ENCODE data around the gene FOXK2. TPM values are rescaled to one million over a fixed set of nuclear protein-coding genes. Genes with fewer than 3 reads are reported as not detected.

FOXK2 gene
- total and polyA plus RNA-seq, 4 donors, result 26.8 to 57.1 (median 46.5) TPM

GRCh38 chr17:82640036-82640435 is 120.5 kb downstream of the FOXK2 start:
- Histone ChIP-seq H3K27ac (ENCODE audit: low read depth, low read length) (no peak overlapping the region), H3K27me3 (ENCODE audit: control insufficient read depth, insufficient read depth, low read length) (no peaks in the 10 kb centered on the region), H3K4me3 (ENCODE audit: low read depth, low read length) (no peak overlapping the region), H3K9me3 (ENCODE audit: control insufficient read depth, insufficient read depth, low read length) (no peaks in the 10 kb centered on the region), H3K4me1 (ENCODE audit: control insufficient read depth, insufficient read depth, low read length) (no peaks in the 10 kb centered on the region), H3K36me3 (ENCODE audit: control insufficient read depth, insufficient read depth, low read length) (peaks cover 58% of the 10 kb centered on the region)
- WGBS (ENCODE audit: insufficient coverage), result 87% methylated on average over 3 of the region's 5 CpGs
- no peak for DNase-seq (ENCODE audit: low read depth in 4 of 6, low spot score in 6 of 6)

- no peaks in the 10 kb centered on the region for H3K27me3 ChIP-seq (ENCODE audit: control insufficient read depth, insufficient read depth, low read length)
- H3K9me3 ChIP-seq (ENCODE audit: control insufficient read depth, insufficient read depth, low read length), result no peaks in the 10 kb centered on the region
- H3K27ac ChIP-seq (ENCODE audit: low read depth, low read length), result no peak overlapping the region
- H3K4me3 ChIP-seq (ENCODE audit: low read depth, low read length), result no peak overlapping the region
- 84% methylated on average over 13 of the region's 14 CpGs for whole genome bisulfite sequencing (ENCODE audit: insufficient coverage)
- H3K36me3 ChIP-seq (ENCODE audit: control insufficient read depth, insufficient read depth, low read length), result peaks cover 55% of the 10 kb centered on the region
- peaks cover 12% of the 10 kb centered on the region for H3K4me1 ChIP-seq (ENCODE audit: control insufficient read depth, insufficient read depth, low read length)
- DNase-seq (ENCODE audit: low read depth in 4 of 6, low spot score in 6 of 6), result no peak
These were observed 122.5 kb downstream of the FOXK2 start for GRCh38 chr17:82642022-82642421.

- 88% methylated on average over 4 of the region's 5 CpGs for WGBS (ENCODE audit: insufficient coverage)
These were observed 124.6 kb downstream of the FOXK2 start for GRCh38 chr17:82644148-82644547.

DNA sequence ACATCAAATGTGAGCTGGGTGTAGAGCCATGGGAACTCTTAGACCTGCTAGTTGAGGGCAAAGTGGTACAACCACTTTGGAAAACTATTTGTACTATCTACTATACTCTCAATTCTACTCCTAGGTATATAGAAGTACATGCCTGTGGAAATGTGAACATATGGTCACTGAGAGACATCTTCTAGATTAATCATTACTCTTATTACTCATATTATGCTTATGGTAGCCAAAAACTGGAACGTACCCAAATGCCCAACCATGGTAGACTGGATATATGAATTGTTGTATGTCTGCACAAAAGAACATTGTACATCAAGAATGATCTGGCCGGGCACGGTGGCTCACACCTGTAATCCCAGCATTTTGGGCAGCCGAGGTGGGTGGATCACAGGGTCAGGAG is 126.0 kb downstream of the FOXK2 start:
- no peaks in the 10 kb centered on the region for H3K9me3 ChIP-seq (ENCODE audit: control insufficient read depth, insufficient read depth, low read length)
- H3K4me3 ChIP-seq (ENCODE audit: low read depth, low read length), result no peak overlapping the region
- H3K4me1 ChIP-seq (ENCODE audit: control insufficient read depth, insufficient read depth, low read length), result peaks cover 29% of the 10 kb centered on the region
- 94% methylated on average over 3 of the region's 4 CpGs for WGBS (ENCODE audit: insufficient coverage)
- no peak overlapping the region for H3K27ac ChIP-seq (ENCODE audit: low read depth, low read length)
- H3K36me3 ChIP-seq (ENCODE audit: control insufficient read depth, insufficient read depth, low read length), result peaks cover 40% of the 10 kb centered on the region
- no peak for DNase-seq (ENCODE audit: low read depth in 4 of 6, low spot score in 6 of 6)
- H3K27me3 ChIP-seq (ENCODE audit: control insufficient read depth, insufficient read depth, low read length), result no peaks in the 10 kb centered on the region

More at GRCh38 chr17:82644148-82644547, 124.6 kb downstream of the FOXK2 start:
- Histone ChIP-seq H3K27ac (ENCODE audit: low read depth, low read length) (no peak overlapping the region), H3K9me3 (ENCODE audit: control insufficient read depth, insufficient read depth, low read length) (no peaks in the 10 kb centered on the region), H3K4me3 (ENCODE audit: low read depth, low read length) (no peak overlapping the region), H3K36me3 (ENCODE audit: control insufficient read depth, insufficient read depth, low read length) (peaks cover 52% of the 10 kb centered on the region), H3K4me1 (ENCODE audit: control insufficient read depth, insufficient read depth, low read length) (peaks cover 23% of the 10 kb centered on the region), H3K27me3 (ENCODE audit: control insufficient read depth, insufficient read depth, low read length) (no peaks in the 10 kb centered on the region)
- DNase-seq (ENCODE audit: low read depth in 4 of 6, low spot score in 6 of 6), result no peak

- under 1% methylated on average over 52 of the region's 54 CpGs for WGBS (ENCODE audit: insufficient coverage)
These were observed 128.1 kb downstream of the FOXK2 start for GRCh38 chr17:82647593-82648164.

DNA sequence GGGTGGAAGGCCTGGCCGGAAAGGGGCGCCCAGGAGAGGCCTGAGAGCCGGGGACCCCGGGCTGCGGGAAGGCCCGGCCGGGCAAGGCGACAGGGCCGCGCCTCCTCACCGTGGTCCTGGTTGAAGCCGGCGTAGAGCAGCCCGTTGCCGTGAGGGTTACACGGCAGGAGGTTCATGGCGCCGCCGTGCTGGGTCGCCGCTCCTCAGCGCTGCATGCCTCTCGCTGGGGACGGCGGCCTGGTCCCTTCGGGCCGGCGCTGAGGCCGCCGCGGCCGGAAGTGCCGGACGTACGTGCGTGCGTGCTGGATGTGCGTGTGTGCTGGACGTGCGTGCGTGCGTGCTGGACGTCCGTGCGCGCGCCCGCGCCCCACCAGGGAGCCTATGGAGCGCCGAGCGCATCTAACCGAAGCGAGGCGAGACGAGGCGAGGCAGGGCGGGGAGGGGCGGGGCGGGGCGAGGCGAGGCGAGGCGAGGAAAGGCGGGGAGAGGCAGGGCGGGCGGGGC is 128.7 kb downstream of the FOXK2 start, which contains the start of gene WDR45B:
WDR45B (minus strand) TSS at position 280 of the 504 bp plus-strand sequence; CDS start at position 176, 104 bp downstream.
- WGBS (ENCODE audit: insufficient coverage), result under 1% methylated on average over 49 of the region's 67 CpGs
- peak within 1 kb of the TSS; percentile 83 for H3K4me3 ChIP-seq (ENCODE audit: low read depth, low read length)
- peaks cover 13% of the 10 kb centered on the region for H3K36me3 ChIP-seq (ENCODE audit: control insufficient read depth, insufficient read depth, low read length)
- DNase-seq (ENCODE audit: low read depth in 4 of 6, low spot score in 6 of 6), result peak; percentile 76 to 98 (median 92)
- H3K27me3 ChIP-seq (ENCODE audit: control insufficient read depth, insufficient read depth, low read length), result no peaks in the 10 kb centered on the region
- peak within 1 kb of the TSS; percentile 84 for H3K27ac ChIP-seq (ENCODE audit: low read depth, low read length)
- no peaks in the 10 kb centered on the region for H3K9me3 ChIP-seq (ENCODE audit: control insufficient read depth, insufficient read depth, low read length)
- peaks cover 29% of the 10 kb centered on the region for H3K4me1 ChIP-seq (ENCODE audit: control insufficient read depth, insufficient read depth, low read length)

More at GRCh38 chr17:82647593-82648164, 128.1 kb downstream of the FOXK2 start:
- Histone ChIP-seq H3K4me3 (ENCODE audit: low read depth, low read length) (peak overlapping the region; percentile 83), H3K4me1 (ENCODE audit: control insufficient read depth, insufficient read depth, low read length) (peaks cover 29% of the 10 kb centered on the region), H3K27ac (ENCODE audit: low read depth, low read length) (peak overlapping the region; percentile 82), H3K36me3 (ENCODE audit: control insufficient read depth, insufficient read depth, low read length) (peaks cover 18% of the 10 kb centered on the region), H3K27me3 (ENCODE audit: control insufficient read depth, insufficient read depth, low read length) (no peaks in the 10 kb centered on the region), H3K9me3 (ENCODE audit: control insufficient read depth, insufficient read depth, low read length) (no peaks in the 10 kb centered on the region)
- peak in 2 of 6 donors; percentile 5 to 44 for DNase-seq (ENCODE audit: low read depth in 4 of 6, low spot score in 6 of 6)

- H3K4me1 ChIP-seq (ENCODE audit: control insufficient read depth, insufficient read depth, low read length), result peaks cover 29% of the 10 kb centered on the region
- DNase-seq (ENCODE audit: low read depth in 4 of 6, low spot score in 6 of 6), result peak in 3 of 6 donors; percentile 12 to 83 (median 68)
- peak overlapping the region; percentile 44 for H3K4me3 ChIP-seq (ENCODE audit: low read depth, low read length)
- H3K27me3 ChIP-seq (ENCODE audit: control insufficient read depth, insufficient read depth, low read length), result no peaks in the 10 kb centered on the region
- peak overlapping the region; percentile 84 for H3K27ac ChIP-seq (ENCODE audit: low read depth, low read length)
- H3K9me3 ChIP-seq (ENCODE audit: control insufficient read depth, insufficient read depth, low read length), result no peaks in the 10 kb centered on the region
- 0% methylated on average over 16 of the region's 37 CpGs for WGBS (ENCODE audit: insufficient coverage)
- peaks cover 15% of the 10 kb centered on the region for H3K36me3 ChIP-seq (ENCODE audit: control insufficient read depth, insufficient read depth, low read length)
These were observed 129.3 kb downstream of the FOXK2 start for GRCh38 chr17:82648742-82649331.

- Histone ChIP-seq H3K27ac (ENCODE audit: low read depth, low read length) (no peak overlapping the region), H3K4me3 (ENCODE audit: low read depth, low read length) (no peak overlapping the region), H3K4me1 (ENCODE audit: control insufficient read depth, insufficient read depth, low read length) (peaks cover 29% of the 10 kb centered on the region), H3K9me3 (ENCODE audit: control insufficient read depth, insufficient read depth, low read length) (no peaks in the 10 kb centered on the region), H3K27me3 (ENCODE audit: control insufficient read depth, insufficient read depth, low read length) (no peaks in the 10 kb centered on the region), H3K36me3 (ENCODE audit: control insufficient read depth, insufficient read depth, low read length) (peaks cover 12% of the 10 kb centered on the region)
- 84% methylated on average over 17 of the region's 22 CpGs for WGBS (ENCODE audit: insufficient coverage)
- no peak for DNase-seq (ENCODE audit: low read depth in 4 of 6, low spot score in 6 of 6)
These were observed 130.1 kb downstream of the FOXK2 start for GRCh38 chr17:82649501-82650261.

GRCh38 chr17:82650723-82651122 is 131.2 kb downstream of the FOXK2 start:
- DNase-seq (ENCODE audit: low read depth in 4 of 6, low spot score in 6 of 6), result no peak
- no peaks in the 10 kb centered on the region for H3K27me3 ChIP-seq (ENCODE audit: control insufficient read depth, insufficient read depth, low read length)
- no peak overlapping the region for H3K4me3 ChIP-seq (ENCODE audit: low read depth, low read length)
- no peak overlapping the region for H3K27ac ChIP-seq (ENCODE audit: low read depth, low read length)
- peaks cover 28% of the 10 kb centered on the region for H3K4me1 ChIP-seq (ENCODE audit: control insufficient read depth, insufficient read depth, low read length)
- peaks cover 18% of the 10 kb centered on the region for H3K36me3 ChIP-seq (ENCODE audit: control insufficient read depth, insufficient read depth, low read length)
- no peaks in the 10 kb centered on the region for H3K9me3 ChIP-seq (ENCODE audit: control insufficient read depth, insufficient read depth, low read length)
- 92% methylated on average over 5 of the region's 10 CpGs for WGBS (ENCODE audit: insufficient coverage)
